Large intestine (tissue), 3 donors: ENCODE results near the gene YWHAQ. TPM values are rescaled to one million over a fixed set of nuclear protein-coding genes. Genes with fewer than 3 reads are reported as not detected.

Source experiments
- DNase-seq, 2 donors: peaks; one replicate each; pipeline versions ENCODE4 v3.0.0 to v3.0.0-alpha.2; 2013
- H3K27ac ChIP-seq: one replicate; pipeline ENCODE4 v1.5.1; 2013; ENCODE audit warnings: low read length
- H3K27me3 ChIP-seq: 2 replicates; pipeline ENCODE4 v1.6.1; 2013; ENCODE audit warnings: low read length; ENCODE audit not compliant: control insufficient read depth, insufficient read depth
- H3K36me3 ChIP-seq: 2 replicates; pipeline ENCODE4 v1.6.1; 2013; ENCODE audit warnings: low read length; ENCODE audit not compliant: control insufficient read depth, insufficient read depth
- H3K4me1 ChIP-seq: one replicate; pipeline ENCODE4 v1.6.1; 2013; ENCODE audit warnings: low read length; ENCODE audit not compliant: control insufficient read depth, insufficient read depth
- H3K4me3 ChIP-seq: one replicate; pipeline ENCODE4 v1.5.1; 2013; ENCODE audit warnings: low read length
- H3K9me3 ChIP-seq: one replicate; pipeline ENCODE4 v1.6.1; 2013; ENCODE audit warnings: mild to moderate bottlenecking, low read depth, low read length, moderate library complexity; ENCODE audit not compliant: control insufficient read depth
- WGBS: methylation state at CpG from one replicate; pipeline ENCODE4 v1.1.5; 2013; ENCODE audit warnings: low lambda C conversion rate; ENCODE audit not compliant: insufficient coverage; 5-methylcytosine and 5-hydroxymethylcytosine counted together
- polyA plus RNA-seq: library from polyadenylated mRNA; unstranded; fragments of 120-200 nt; gene quantifications from one replicate; pipeline ENCODE4 v1.2.1, GENCODE V29; 2013

YWHAQ gene
- polyA plus RNA-seq, 1 donor: 234 TPM

DNA sequence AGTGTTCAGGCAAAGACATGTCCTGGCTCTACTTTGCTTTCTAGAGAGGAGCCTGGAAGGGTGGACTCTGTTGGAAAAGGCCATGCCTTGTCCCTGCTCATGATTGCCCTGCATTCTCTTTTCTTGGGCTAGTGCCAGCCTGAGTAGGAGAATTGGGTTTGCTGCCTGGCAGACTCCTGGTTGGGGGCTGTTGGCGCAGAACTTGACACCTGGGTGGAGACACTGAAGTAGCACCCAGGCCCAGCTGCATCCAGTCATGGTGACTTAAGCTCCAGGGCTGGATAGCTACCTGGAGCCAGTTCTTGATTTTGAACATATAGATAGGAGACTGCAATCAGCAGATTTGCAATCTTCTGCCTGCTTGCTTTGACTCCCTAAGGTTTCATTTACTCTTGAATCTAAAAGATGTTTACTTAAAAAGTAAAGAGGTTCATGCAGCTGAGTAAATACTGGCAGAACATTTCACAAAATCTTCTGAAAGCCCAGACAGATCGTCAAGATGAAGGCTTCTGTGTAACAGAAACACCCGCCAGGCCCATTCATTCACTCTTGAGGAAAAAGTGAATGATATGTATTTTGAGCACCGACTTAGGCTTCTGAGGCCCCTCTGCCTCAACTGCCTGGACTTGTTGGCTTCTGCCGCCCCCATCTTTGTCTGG is 38.0 kb upstream of the YWHAQ start:
- WGBS: no CpG with 5 or more reads among the region's 5 CpGs
- Histone ChIP-seq H3K27ac (no peak overlapping the region), H3K4me1 (no peaks in the 10 kb centered on the region), H3K9me3 (no peaks in the 10 kb centered on the region), H3K27me3 (no peaks in the 10 kb centered on the region), H3K36me3 (no peaks in the 10 kb centered on the region), H3K4me3 (no peak overlapping the region)
- DNase-seq: no peak

DNA sequence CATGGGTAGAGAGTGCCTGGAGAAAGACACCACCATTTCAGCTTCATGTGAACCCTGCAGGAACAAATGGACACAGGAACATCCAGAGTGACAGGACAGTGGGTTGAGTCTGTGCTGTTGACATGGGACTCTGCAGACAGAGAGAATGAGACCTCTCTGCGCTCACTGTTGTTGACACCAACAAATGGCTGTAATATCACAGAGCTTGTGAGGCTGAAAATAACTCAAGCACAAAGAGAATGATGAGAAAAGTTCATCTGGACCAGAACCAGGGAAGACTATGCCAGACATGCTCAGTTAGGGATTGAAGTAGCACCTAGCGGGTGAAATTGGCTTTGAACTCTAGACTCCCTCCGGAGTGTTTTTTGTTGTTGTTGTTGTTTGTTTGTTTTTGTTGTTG is 37.0 kb upstream of the YWHAQ start:
- Histone ChIP-seq H3K36me3 (no peaks in the 10 kb centered on the region), H3K9me3 (no peaks in the 10 kb centered on the region), H3K4me3 (no peak overlapping the region), H3K27ac (no peak overlapping the region), H3K27me3 (no peaks in the 10 kb centered on the region), H3K4me1 (no peaks in the 10 kb centered on the region)
- DNase-seq: no peak
- WGBS: no CpG with 5 or more reads among the region's 3 CpGs

DNA sequence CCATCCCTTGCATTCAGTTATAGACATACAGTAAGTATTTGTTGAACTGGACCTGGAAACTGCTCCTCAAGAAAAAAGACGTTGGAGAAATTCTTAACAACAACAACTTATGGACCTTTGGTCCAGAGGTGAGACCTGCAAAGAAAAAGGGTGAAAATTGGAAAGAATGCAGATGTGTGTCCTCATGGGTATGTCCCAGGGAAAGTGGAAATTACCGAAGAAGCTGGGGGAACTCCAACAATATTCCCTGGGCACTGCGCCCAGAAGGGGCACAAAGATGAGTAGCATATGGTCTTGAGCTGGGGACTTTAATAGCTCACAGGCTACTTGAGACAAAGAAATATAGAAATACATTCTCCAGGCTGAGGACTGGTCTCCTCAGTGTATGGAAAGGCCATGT is 35.5 kb upstream of the YWHAQ start:
- no peaks in the 10 kb centered on the region for H3K36me3 ChIP-seq
- WGBS: 57% methylated on average over 1 of the region's 3 CpGs
- no peak overlapping the region for H3K4me3 ChIP-seq
- no peaks in the 10 kb centered on the region for H3K9me3 ChIP-seq
- no peak for DNase-seq
- no peak overlapping the region for H3K27ac ChIP-seq
- H3K27me3 ChIP-seq: no peaks in the 10 kb centered on the region
- H3K4me1 ChIP-seq: no peaks in the 10 kb centered on the region

DNA sequence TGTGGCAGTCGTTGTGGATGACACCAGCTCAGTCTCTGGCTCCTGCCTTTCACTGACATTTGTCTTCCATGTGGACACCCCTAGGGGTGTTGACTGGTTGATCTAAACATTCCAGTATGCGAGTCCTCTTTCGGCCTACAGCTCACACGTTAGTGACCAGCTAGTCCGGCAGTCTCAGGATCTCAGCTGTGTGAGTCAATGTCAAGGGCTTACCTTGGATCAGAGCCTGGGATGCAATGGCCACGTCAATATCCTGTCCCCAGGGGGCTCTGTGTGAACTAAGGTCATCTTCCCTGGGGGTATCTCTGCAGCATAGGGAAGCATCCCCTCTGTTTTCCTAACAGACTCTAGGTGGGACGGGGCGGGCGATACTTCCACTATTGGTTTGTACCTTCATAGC is 35.1 kb upstream of the YWHAQ start:
- Histone ChIP-seq H3K4me1 (no peaks in the 10 kb centered on the region), H3K36me3 (no peaks in the 10 kb centered on the region), H3K9me3 (no peaks in the 10 kb centered on the region), H3K27ac (no peak overlapping the region), H3K27me3 (no peaks in the 10 kb centered on the region), H3K4me3 (no peak overlapping the region)
- WGBS: no CpG with 5 or more reads among the region's 9 CpGs
- no peak for DNase-seq

DNA sequence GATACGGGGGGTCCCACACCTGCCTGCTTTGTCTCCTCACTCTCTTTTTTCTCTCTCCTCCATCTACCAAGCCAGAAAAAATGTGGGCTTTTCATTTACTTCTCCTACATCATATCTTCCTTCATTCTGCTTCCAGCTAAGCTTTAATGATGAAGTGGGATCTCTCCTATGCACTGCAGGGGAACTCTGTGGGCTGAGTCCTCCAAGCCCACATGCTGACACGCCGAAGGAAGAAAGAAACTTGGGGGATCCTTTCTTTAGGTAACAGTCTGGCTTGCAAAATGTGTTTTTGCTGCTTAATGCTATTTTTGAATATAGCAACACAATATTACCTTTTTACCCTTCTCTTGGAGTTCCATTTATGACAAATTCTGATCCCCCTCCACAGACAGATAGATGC is 33.6 kb upstream of the YWHAQ start:
- no peaks in the 10 kb centered on the region for H3K9me3 ChIP-seq
- no peak for DNase-seq
- no peaks in the 10 kb centered on the region for H3K4me1 ChIP-seq
- H3K4me3 ChIP-seq: no peak overlapping the region
- H3K27me3 ChIP-seq: no peaks in the 10 kb centered on the region
- 60% methylated on average over 1 of the region's 3 CpGs for WGBS
- H3K36me3 ChIP-seq: no peaks in the 10 kb centered on the region
- no peak overlapping the region for H3K27ac ChIP-seq

DNA sequence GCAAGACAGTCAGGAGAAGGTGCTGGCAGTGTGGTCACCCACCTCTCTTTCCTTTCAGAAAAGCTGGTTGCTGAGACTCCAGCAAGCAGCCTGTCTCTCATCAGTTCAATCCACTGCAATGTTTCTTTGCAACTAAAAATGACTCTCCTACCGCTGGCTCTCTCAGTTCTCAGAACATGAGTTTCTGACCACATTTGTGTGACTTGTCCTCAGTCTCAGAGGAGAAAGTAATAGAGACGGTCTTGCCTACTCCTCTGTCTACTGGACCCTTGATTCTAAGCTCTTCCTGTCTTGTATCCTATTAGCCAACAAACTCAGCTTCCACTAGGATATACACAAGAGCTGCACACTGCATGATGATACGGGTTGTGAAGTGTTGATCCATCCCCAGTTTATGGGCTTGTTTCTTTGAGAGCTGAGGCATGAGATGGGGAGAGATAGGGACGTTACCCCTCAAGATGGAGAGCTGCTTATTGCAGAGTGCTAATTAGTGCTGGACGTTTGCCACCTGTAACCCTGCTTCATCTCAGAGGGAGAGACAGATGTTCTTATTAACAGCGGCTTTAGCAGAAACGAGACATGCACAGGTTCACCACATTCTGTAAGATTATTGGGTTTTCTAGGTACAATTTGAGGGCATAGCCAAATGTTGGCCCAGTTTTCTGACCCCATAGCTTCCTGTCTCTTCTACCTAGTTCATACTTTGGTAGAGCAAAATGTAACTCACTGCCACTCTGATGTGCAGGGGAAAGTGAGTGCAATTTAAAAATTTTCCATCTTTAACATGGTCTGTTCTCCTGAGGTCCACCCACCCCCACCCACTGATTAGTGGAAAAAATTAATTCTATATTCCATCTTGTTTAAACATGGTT is 32.4 kb upstream of the YWHAQ start:
- H3K36me3 ChIP-seq: no peaks in the 10 kb centered on the region
- no peak overlapping the region for H3K27ac ChIP-seq
- no peak for DNase-seq
- no peak overlapping the region for H3K4me3 ChIP-seq
- H3K4me1 ChIP-seq: no peaks in the 10 kb centered on the region
- H3K27me3 ChIP-seq: no peaks in the 10 kb centered on the region
- H3K9me3 ChIP-seq: no peaks in the 10 kb centered on the region
- no CpG with 5 or more reads among the region's 7 CpGs for WGBS

DNA sequence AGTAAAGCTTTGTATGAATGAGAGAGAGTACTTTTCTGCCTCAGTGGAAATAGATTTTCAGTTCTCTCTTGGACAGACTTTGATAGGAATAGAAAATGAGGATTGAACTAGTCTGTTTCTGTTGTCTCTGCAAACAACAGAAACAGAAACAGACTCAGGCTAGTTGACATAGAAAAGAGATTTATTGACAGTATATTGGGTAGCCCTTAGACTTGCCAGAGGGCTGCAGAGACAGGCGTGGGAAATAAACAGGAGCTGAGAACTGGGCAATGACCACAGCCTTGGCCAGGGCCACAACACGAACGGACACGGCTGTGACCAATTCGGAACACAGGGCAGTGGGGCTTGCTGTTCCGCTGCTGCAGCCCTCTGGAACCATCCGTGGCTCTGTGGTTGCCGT is 30.5 kb upstream of the YWHAQ start:
- no CpG with 5 or more reads among the region's 8 CpGs for WGBS
- no peak overlapping the region for H3K4me3 ChIP-seq
- no peak overlapping the region for H3K27ac ChIP-seq
- DNase-seq: no peak
- no peaks in the 10 kb centered on the region for H3K9me3 ChIP-seq
- H3K27me3 ChIP-seq: no peaks in the 10 kb centered on the region
- H3K4me1 ChIP-seq: no peaks in the 10 kb centered on the region
- no peaks in the 10 kb centered on the region for H3K36me3 ChIP-seq

DNA sequence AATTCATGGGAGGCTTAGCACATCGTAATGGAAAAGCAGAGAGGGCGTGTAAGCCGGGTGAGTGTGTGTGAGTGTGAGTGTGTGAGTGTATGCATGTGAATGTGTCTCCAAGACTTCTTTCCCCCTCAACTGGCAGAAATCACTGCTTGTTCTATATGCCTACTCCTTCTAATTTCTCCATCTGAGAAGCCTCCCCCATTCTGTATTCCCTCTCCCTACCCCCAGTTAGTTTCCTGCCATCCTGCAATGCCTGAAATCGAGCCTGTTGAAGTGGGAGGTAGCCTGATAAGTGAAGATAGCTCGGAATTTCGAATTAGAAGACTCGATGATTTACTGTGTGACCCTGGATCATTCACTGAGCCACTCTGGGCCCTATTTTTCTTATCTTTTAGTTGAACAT is 30.0 kb upstream of the YWHAQ start:
- DNase-seq: no peak
- H3K27ac ChIP-seq: no peak overlapping the region
- 72% methylated on average over 2 of the region's 7 CpGs for WGBS
- H3K27me3 ChIP-seq: no peaks in the 10 kb centered on the region
- H3K36me3 ChIP-seq: no peaks in the 10 kb centered on the region
- no peaks in the 10 kb centered on the region for H3K9me3 ChIP-seq
- H3K4me1 ChIP-seq: no peaks in the 10 kb centered on the region
- no peak overlapping the region for H3K4me3 ChIP-seq

DNA sequence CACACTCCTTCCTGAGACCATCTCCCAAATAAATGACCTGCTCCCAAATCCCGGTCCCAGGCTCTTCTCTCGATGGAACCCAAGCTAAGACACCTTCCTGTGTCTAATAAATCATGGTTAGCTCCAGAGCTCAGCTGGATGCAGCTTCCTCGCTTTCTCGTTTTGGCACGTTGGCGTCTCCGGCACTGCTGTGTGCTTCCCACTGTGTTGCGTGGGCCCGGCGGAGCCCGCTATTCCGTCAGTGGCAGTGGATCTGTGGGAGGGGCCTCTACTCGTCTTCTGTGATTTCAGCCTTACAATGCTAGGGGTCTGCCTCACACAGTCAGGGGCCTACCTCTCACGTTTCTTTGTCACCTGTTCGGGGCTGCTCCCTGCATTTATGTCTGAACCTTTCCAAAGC is 29.4 kb upstream of the YWHAQ start:
- Histone ChIP-seq H3K27me3 (no peaks in the 10 kb centered on the region), H3K36me3 (no peaks in the 10 kb centered on the region), H3K4me3 (no peak overlapping the region), H3K4me1 (no peaks in the 10 kb centered on the region), H3K27ac (no peak overlapping the region), H3K9me3 (no peaks in the 10 kb centered on the region)
- no peak for DNase-seq
- WGBS: no CpG with 5 or more reads among the region's 15 CpGs

DNA sequence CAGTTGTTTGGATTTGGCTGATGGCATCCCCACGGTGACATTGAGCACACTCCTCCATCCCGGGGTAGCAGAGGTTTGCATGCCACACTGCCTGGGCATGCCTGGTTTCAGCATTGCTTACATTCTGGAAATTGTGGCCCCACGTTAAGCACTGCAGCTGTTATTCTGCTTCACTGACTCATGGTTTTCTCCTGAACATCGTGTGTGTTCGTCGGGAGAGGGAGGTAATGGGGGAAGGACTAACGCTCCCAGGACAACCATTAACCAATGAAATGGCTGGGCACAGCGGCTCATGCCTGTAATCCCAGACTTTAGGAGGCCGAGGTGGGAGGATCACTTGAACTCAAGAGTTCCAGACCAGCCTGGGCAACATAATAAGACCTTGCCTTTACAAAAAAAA is 28.2 kb upstream of the YWHAQ start:
- WGBS: no CpG with 5 or more reads among the region's 9 CpGs
- Histone ChIP-seq H3K4me3 (no peak overlapping the region), H3K27ac (no peak overlapping the region), H3K27me3 (no peaks in the 10 kb centered on the region), H3K36me3 (no peaks in the 10 kb centered on the region), H3K4me1 (no peaks in the 10 kb centered on the region), H3K9me3 (no peaks in the 10 kb centered on the region)
- no peak for DNase-seq

DNA sequence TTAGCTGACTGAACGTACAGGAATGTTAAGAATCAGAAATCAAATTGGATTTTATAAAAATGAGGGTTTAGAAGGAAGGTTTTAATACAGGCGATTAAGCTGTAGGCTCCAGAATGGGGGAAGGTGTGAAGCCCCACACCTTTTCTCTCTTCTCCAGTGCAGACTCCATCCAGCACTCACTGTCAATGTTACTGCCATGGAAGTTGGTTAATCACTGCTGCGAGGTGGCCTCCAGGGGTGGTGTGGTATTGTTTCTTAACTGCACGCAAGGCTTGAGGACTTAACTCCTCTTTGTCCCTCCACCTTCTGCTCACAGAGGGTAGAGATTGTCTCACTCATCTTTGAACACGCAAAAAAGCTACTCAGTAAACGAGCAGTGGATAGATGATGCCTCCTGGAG is 26.9 kb upstream of the YWHAQ start:
- H3K36me3 ChIP-seq: no peaks in the 10 kb centered on the region
- WGBS: 100% methylated on average over 1 of the region's 6 CpGs

More for the DNA sequence above, 26.9 kb upstream of the YWHAQ start:
- no peaks in the 10 kb centered on the region for H3K9me3 ChIP-seq
- no peaks in the 10 kb centered on the region for H3K4me1 ChIP-seq
- no peak overlapping the region for H3K27ac ChIP-seq
- H3K4me3 ChIP-seq: no peak overlapping the region
- H3K27me3 ChIP-seq: no peaks in the 10 kb centered on the region
- DNase-seq: no peak
